Measurements from ENCODE around the gene TMEM120B.

TMEM120B gene

GRCh38 chr12:121823101-121823726 is 110.7 kb downstream of the TMEM120B start:
- no peak for DNase-seq

DNA sequence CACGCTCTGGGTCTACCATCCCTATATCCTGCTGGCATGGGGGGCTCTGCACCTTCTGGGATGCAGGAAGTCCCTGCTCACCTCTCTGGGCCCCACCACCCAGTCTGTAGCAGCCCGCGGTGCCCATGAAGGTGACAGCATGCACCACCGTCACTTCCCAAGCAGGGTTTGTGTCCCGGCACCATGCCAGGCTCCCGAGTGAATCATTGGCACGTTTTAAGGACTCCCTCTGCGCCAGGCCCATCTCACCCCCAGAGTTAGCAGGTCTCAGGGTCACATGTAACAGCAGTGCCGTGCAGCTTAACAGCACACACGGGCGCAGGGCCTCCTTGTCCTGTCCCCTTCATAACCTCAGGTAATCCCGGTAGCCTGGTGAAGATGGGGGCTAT is 111.2 kb downstream of the TMEM120B start:
- no peak for DNase-seq

- no peak for DNase-seq
Measured at GRCh38 chr12:121825041-121825523, 112.5 kb downstream of the TMEM120B start.

DNA sequence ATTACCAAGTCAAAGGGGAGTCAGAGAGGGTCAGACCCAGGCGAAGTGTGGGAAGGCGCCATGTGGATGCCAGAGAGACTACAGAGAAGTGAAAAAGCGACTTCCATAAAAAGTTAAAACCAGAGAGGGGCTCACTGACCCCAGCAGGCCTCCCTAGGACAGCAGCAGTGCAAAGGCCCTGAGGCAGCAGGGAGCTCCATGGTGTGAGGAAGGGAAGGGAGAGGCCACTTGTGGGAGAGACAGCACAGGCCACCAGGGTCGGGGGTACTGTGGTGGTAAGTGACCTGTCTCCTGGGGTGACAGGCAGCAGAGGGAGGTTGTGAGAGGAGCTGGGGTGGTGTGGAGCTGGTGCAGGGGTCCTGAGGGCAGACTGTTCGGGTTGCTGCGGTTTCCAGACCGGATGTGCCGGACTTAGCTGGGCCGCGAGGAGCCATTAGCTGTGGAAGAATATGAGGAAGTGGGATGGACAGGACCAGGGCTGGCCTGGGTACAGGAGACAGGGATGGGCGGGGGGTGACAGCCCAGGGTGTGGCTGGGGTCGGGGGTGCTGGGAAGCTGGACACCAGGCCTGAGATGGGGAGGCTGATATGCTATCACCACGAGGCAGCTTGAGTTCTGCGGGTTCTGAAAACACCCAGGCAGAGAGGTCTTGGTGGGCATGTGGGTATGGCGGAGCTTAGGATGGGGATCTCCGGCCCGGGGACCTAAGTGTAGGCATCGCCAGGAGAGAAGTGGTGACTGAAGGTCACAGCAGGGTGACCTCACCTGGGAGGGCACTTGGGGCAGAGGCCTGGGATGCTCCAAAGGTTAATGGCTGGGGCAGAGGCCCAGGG is 114.0 kb downstream of the TMEM120B start:
- no peak for DNase-seq

DNA sequence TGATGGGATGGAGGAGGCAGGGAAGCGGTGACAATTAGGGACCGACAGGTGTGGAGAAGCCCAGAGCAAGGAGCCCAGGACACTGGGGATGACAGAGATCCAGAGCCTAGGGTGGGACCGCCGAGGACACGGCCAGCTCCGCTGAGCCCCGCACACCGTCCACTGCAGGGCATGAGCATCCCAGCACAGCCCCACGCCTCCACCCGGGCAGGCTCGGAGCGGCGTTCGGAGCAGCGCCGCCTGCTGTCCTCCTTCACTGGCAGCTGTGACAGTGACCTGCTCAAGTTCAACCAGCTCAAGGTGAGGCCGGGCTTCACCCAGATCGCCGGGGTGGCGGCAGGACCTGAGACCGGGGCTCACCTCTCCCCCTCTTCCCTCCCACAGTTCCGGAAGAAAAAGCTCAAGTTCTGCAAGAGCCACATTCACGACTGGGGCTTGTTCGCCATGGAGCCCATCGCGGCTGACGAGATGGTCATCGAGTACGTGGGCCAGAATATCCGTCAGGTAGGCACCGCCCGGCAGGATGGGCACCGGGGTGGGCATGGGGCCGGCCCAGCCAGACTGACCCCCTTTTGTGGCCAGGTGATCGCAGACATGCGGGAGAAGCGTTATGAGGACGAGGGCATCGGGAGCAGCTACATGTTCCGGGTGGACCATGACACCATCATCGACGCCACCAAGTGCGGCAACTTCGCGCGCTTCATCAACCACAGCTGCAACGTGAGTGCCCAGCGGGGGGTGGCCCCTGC is 115.0 kb downstream of the TMEM120B start:
- no peak for DNase-seq

DNA sequence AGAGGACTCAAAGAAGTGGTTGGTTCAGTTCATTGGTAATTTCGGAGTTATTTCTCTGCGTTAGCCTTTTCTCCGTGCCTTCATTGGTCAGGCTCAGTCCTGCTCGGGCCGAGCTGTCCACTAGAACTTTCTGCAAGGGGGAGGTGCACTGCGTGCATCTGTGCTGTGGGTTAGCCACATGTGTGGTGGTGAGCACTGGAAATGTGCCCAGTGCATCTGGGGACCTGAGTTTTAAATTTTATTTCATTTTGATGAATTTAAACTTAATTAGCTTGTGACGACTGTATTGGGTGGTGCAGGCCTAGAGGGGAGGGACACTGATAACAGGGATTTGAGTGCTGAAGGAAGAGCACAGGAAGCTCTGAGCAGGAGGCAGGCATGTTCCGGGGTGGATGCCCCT is 115.8 kb downstream of the TMEM120B start:
- DNase-seq, result no peak

GRCh38 chr12:121828826-121829225 is 116.3 kb downstream of the TMEM120B start:
- DNase-seq, result no peak

DNA sequence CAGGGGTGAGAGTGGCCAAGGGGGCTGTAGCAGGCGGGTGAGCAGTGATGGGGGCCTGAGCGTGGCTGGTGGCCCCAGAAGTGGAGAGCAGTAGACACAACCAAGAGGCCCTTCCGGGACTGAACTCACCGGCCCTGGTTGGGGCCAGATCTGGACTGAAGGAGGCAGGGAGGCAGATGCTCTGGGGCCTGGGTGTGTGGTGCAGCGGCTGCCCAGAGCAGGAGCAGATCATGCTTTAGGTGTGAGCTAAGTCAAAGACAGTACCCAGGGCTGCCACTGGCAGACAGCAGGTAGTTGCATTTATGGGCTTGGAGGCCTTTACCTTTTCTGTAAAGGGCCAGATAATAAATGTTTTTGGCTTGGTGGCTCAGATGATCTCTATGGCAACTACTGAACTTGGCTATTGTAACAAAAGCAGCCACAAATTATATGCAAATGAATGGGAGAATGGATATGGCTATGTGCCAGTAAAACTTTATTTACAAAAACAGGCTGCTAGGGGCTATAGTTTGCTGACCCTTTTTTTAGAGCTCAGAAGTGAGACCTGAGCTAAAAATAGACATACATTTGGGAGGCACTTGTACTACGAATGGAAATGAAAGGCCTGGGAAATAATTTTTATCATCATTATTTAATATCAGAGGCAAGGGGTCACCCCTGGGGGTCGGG is 116.8 kb downstream of the TMEM120B start:
- no peak for DNase-seq

DNA sequence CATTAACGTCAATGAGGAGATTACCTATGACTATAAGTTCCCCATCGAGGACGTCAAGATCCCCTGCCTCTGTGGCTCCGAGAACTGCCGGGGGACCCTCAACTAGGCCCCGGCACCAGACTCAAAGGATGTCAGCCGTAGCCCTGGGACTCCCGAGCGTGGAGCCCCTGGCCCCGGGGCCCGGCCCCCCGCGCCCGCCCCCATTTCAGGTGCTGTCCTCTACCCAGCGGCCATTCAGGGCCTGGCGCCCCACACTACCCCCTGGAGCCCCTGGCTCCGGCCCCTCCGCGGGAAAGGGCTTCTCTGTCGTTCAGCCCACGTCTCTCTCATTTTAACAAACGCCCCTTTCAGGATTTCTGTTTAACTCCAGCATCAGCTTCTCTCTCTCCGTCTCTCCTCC is 117.6 kb downstream of the TMEM120B start:
- no peak for DNase-seq

DNA sequence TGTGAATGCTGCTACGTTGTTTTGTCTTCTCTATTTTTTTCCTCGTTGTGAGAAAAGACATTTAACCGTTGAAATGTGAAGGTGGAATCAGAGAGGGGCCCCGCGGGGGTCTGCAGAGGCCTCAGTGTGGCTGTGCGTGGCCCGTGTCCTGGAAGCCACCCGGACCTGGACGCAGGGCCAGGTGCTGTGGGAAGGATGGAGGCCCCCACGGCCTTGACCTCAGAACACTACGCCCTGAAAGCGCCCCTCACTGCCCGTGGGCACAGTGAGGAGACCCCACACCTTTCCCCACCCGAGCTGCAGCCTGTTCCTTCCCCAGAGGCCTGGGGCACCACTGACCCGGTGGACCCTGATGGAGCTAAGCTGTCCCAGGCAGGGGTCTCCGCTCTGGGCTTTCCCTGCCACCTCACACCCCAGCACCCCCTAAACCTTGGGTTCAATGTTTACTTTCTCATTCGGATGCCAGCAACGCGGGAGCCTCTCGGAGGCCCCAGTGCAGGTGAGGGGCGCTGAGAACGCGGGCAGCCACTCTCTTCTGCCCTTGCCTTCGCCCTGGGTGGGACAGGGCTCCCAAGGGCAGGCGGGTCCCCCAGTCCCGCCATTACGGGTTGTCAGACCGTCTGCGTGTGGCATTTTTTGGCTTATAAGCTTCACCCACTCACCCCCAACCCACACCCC is 118.2 kb downstream of the TMEM120B start:
- DNase-seq, result no peak
